GM18511 (cell line): ENCODE data around the gene NTMT1.
"Not testable (repeated sequence)": the region's sequence is repeated elsewhere in the genome, so short reads cannot be mapped to it uniquely, and the experiment has no call there.

Experiments
- ATAC-seq: cut with Tn5 transposase; IDR thresholded peaks from one replicate; pipeline ENCODE4 v1.9.1; 2021; ENCODE audit warnings: mild to moderate bottlenecking, moderate library complexity; ENCODE audit not compliant: unreplicated experiment

The NTMT1 gene, protein sequence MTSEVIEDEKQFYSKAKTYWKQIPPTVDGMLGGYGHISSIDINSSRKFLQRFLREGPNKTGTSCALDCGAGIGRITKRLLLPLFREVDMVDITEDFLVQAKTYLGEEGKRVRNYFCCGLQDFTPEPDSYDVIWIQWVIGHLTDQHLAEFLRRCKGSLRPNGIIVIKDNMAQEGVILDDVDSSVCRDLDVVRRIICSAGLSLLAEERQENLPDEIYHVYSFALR

GRCh38 chr9:129626079-129626624 lies at the start of gene NTMT1:
Gene NTMT1 (plus strand): TSS chr9:129626163. CDS start chr9:129632704, 6,541 bp downstream.
- peak; percentile 76 for ATAC-seq

- ATAC-seq, result no peak
Measured at GRCh38 chr9:129576546-129577543, 49.1 kb upstream of the NTMT1 start.

DNA sequence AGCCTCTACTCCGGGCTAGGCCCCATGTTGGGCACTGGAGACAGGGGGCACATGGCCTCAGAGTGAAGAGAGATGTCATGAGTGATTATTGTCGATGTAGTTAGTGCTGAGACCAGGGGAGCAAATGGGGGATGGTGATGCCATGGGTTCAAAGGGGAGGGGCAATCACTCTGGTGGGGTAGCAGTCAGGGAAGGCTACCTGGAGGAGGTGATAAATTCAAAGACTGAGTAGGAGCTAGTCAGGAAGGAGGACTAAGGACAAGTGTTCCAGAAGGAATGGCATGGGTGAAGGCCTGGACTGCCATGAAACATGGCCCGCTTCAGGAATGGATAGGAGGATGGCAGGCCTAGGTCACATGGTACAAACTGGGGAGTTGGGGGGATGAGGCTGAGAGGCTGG lies 46.7 kb upstream of the NTMT1 start:
- no peak for ATAC-seq

- ATAC-seq, result peak; percentile 64
Measured at GRCh38 chr9:129580211-129580915, 45.6 kb upstream of the NTMT1 start.

- ATAC-seq, result no peak
Measured at GRCh38 chr9:129581505-129582189, 44.3 kb upstream of the NTMT1 start.

DNA sequence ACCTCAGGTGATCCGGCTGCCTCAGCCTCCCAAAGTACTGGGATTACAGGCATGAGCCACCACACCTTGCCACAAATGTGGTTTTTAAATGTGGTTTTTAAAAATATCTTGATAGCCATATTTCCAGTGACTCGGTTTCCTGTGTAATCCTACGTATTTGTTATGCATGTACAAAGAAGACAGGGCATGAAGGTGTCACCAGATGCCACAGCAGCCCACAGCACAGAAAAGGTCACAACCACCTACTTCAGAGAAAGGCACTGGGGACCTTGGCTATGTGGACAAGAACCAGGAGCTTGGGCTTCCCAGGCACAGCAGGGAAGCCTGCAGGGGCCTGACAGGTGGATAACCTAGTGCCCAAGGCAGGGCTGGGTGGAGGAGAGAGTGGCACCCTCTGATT lies 43.1 kb upstream of the NTMT1 start:
- ATAC-seq, result no peak

DNA sequence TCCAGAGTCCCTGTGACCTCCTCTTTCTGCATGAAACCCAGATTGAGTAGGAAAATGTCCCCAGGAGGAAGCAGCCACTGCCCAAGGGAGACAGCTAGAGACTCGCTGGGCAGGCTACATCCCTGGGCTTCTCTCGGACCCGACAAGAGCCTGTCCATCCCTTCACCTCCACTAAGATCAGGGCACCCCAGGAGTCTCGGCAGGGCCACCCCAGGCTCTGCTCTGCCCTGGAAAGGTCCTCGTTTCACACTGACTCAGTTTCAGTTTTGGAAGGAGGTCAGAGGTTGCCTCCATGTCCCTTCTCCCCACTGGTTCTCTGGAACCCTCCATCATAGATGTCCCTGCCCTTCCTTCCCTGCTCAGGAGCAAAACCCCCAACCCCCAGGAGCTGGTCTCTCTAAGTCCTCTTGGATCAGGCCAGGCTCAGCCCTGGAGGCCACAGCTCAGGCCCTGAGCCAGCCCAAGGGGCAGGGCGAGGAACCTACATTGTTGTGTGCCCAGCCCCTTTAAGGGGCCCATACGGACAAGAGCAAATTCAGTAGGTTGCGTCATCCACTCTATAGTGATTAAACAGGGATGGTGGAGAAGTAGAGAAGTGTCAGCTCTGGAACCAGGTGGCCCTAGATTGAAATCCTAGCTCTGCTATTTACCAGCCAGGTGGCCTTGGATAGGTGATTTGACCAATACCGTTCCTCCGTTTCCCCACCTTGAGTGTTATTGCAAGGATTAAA lies 42.5 kb upstream of the NTMT1 start:
- no peak for ATAC-seq

DNA sequence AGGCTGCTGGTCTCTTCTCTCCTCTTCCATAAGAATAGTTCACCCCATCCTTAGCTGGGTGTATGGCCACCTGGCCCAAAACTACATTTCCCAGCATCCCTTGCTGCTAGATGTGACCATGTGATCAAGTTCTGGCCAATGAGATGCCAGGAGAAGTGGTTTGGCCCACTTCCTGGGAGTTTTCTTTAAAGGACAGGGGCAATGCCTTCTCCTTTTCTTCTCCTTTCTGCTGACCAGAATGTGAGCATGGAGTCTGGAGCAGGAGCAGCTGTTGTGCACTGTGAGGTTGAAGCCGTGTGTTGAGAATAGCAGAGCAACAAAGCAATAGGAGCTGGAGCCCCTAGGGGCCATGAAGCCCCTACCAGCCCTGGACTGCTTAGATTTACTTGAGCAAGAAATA lies 41.8 kb upstream of the NTMT1 start:
- no peak for ATAC-seq

DNA sequence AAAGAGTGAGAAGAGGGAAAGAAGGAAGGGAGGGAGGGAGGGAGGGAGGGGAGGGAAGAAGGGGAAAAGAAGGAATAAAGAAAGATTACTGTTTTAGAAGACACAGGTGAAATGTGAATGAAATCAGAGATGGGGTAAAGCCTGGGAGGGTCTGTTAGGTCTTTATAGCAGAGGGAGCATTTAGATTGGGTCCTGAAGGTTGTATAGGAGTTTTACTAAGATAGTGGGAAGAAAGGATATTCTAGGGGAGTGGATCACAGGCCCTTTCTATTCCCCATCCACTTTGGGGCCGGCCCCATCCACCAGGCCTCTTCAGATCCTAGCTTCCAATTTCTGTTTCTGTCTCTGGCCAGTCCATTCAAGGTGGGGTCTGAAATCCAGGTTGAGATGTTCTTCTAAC lies 40.6 kb upstream of the NTMT1 start:
- ATAC-seq, result no peak

DNA sequence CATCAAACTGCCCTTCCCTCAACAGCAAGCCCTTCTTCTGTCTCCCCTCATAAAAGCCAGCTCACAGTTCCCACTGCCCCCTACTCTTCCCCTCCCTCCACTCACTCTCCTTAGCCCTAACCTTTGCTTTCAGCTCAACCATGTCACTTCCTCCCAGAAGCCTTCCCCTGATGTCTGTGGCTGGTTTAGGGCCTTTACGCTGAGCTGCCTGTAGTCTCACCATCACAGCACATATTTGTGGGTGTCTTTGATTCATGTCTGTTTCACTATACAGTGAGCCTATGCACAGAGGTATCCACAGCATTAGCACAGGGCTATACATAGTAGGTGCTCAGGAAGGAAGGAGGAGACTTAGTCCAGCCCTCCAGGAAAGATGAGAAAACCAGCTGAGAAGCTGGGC lies 39.7 kb upstream of the NTMT1 start:
- no peak for ATAC-seq

DNA sequence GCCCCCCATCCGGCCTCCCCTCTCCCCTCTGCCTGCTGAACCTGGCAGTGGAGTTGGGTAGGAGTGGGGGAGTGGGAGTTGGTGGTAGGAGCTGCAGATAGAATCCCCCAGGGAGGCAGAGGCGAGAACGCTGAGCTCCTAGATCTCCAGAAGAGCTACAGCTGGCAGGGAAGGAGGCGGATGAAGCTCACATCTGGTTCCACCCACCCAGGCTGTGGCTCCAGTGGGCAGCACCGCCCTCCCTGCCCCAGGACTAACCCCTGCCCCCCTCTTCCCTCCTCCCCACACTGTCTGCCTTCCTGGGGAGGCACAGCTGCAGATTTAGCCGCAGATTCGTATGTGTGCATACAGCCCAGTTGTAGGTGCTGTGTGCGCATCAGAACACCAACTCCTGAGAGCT lies 39.3 kb upstream of the NTMT1 start:
- ATAC-seq, result no peak

DNA sequence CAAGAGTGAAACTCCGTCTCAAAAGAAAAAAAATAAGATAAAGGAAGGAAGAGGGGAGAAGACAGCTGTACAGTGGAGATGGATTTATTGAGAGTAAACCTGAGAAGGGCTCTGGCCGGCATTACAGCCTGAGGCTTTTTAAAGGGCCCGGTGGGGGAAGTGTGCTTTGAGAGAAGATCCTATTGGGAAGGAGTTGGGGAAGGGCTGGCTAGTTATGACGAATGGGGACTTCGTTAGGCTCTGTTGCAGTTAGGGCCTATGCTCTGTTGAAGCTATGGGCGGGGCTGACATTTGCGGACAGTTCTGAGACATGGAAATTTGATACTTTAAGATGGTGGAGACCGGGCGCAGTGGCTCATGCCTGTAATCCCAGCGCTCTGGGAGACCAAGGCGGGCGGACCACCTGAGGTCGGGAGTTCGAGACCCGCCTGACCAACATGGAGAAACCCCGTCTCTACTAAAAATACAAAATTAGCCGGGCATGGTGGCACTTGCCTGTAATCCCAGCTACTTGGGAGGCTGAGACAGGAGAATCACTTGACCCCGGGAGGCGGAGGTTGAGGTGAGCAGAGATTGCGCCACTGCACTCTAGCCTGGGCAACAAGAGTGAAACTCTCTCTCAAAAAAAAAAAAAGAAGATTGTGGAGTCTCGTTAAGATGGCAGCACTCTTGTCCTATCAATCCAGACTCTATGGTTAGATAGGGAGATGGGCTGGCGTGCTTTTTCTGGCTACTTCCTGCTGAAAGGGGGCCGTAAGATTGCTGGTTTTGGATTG lies 38.3 kb upstream of the NTMT1 start:
- no peak for ATAC-seq

DNA sequence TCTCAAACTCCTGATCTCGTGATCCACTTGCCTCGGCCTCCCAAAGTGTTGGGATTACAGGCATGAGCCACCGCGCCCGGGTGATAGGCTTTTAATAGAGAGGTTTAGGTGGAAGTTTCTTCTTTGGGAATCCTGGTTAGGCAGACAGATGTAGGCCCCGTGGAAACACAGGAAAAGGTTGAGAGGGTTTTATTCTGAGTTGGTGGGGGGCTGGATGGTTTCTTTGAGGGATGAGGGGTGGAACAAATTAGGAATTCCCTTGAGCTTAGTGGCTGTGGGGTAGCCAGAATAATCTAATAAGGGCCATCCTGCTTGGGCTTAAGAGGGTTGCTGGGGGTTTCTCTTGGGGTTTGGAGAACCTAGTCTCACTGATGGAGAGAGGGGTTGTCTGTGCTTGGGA lies 35.5 kb upstream of the NTMT1 start:
- no peak for ATAC-seq

DNA sequence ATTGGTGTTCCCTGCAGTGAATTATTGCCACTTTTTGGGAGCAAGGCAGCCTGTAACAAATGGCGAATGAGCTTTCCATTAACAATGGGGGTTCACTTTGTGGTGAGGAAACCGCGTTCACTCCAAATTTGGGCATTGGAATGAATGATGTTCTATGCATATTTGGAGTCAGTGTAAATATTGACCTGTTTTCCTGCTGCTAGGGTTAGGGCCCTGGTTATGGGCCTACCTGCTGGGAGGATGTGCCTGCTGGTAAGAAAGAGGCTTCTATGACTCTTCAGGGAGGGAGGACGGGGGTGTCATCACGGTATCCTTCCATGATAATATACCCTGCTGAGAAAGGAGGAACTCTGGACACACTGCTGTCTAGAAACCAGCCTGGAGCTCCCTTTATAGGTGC lies 34.0 kb upstream of the NTMT1 start:
- ATAC-seq, result no peak

- ATAC-seq, result not testable (repeated sequence)
Measured at GRCh38 chr9:129592790-129593189, 33.2 kb upstream of the NTMT1 start.

DNA sequence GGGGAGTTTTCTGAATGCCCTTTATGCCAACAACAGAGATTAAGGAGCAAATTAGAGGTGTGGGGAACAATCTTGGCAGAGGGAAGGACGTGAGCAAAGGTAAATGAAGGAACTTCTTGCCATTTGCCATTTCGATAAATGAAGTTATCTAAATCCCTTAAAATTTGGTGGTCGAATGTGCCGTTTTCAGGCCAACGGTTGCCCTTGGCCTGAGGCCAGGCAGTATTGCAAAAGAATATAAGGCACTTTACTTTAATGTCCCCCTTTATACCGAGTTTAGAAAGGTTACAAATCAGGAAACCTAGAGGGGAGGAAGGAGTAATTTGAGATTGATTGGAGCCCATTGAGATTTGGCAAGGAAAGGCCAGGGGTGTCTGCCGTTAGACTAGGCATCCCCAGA lies 31.3 kb upstream of the NTMT1 start:
- no peak for ATAC-seq

- no peak for ATAC-seq
Measured at GRCh38 chr9:129595311-129595741, 30.6 kb upstream of the NTMT1 start.

DNA sequence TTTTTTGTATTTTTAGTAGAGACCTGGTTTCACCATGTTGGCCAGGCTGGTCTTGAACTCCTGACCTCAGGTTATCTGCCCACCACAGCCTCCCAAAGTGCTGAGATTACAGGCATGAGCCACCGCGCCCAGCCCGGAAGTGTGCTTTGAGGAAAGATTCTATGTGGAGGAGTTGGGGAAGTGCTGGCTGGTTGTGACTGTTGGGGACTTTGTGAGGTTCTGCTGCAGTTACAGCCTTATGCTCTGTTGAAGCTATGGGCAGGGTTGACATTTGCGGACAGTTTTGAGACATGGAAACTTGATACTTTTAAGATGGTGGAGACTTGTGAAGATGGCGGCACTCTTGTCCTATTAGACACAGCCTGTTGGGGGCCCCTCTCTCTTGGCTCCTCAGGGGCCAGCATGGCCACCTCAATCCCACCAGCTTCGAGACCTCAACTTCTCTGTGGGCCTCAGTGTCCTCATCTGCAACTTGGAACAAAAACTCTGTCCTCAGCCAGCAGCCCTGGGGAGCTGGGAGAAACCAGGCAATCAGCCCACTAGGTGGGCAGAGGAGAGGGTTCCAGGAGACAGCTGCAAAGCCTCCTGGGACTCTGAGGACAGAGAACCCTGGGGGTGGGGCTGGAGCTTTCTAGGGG lies 29.9 kb upstream of the NTMT1 start:
- no peak for ATAC-seq
